Measurements from ENCODE around the gene BAHCC1. TPM values are rescaled to one million over a fixed set of nuclear protein-coding genes. Genes with fewer than 3 reads are reported as not detected.
A peak's percentile ranks its signal among the peaks of the same experiment; 100 is the strongest.

BAHCC1 gene
- total RNA-seq, 1 experiment from 2014 or later: 74.2 TPM

- peak overlapping the region; percentile 47 for H3K4me3 ChIP-seq (ENCODE audit: low read depth, low read length, poor library complexity, severe bottlenecking)
- TF ChIP-seq CTCF (conservative IDR thresholded peaks at IDR 0.05; ENCODE audit: low read depth, low read length) (no peak), EZH2 (IDR thresholded peaks at IDR 0.05; ENCODE audit: borderline replicate concordance, low read depth, low read length, poor library complexity, severe bottlenecking) (no peak)
- peaks cover 63% of the 10 kb centered on the region for H3K4me1 ChIP-seq (ENCODE audit: insufficient read depth, low read length, poor library complexity, severe bottlenecking)
- no peaks in the 10 kb centered on the region for H3K27me3 ChIP-seq (replicated peaks; ENCODE audit: insufficient read depth, low read depth, low read length, poor library complexity)
- intact Hi-C loops (cut with micrococcal nuclease; ENCODE audit: unreplicated experiment): loop anchor here (2.0 kb wide), 1 partner anchor 87 kb away; the partner anchor contains the start of gene BAHCC1
- H3K9me3 ChIP-seq (ENCODE audit: low read depth, low read length, poor library complexity, severe bottlenecking): no peaks in the 10 kb centered on the region
- no peaks in the 10 kb centered on the region for H3K36me3 ChIP-seq (ENCODE audit: insufficient read depth, low read length, poor library complexity, severe bottlenecking)
- CTCF ChIA-PET: no interaction called here
- peak overlapping the region; percentile 71 for H3K27ac ChIP-seq (ENCODE audit: low read depth, low read length, poor library complexity, severe bottlenecking)
- DNase-seq (ENCODE audit: low spot score): no peak
- POLR2A ChIA-PET (ENCODE audit: low non-redundant PET): no interaction called here
- no TSS peak for BruUV-seq (replicated peaks)
Observed at GRCh38 chr17:81481815-81482505, 86.7 kb downstream of the BAHCC1 start.

- BruUV-seq (replicated peaks): no TSS peak
Observed at GRCh38 chr17:81482673-81483072, 87.4 kb downstream of the BAHCC1 start.

DNA sequence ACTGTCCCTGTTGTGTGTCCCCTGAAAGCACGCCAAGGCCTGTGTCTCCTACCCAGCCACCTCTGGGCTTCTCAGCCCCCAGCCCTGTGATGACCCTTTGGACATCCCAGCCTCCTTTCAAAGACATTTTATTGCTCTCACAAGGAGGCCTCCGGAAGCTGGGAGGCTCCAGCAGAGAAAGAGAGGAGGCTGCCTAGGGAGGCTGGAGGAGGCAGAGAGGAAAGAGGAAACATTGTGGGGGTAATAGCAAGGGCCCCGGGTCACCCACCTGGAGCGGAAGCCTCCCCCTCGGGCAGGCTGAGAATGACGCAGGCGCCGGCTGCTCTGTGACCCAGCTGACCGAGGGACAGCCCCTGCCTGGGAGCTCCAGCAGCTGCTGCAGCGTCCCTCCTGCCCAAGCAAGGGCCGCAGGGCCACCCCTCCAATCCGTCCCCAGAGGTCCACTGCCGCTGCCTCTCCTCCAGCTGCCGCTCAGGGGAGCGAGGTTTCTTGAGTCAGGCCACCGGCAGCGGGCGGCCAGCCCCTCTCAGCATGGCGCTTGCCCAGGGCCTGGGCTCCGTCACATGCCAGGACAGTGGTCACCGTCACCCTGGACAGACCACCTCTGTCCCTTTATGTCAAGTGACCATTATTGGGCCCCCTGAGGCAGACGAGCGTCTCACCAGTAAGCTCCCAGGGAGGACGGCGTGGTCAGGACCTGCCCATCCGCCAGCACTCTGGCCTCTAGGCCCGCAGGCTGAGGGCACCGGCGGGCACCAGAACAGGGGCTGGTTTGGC lies 88.0 kb downstream of the BAHCC1 start:
- Histone ChIP-seq H3K27me3 (replicated peaks; ENCODE audit: insufficient read depth, low read depth, low read length, poor library complexity) (no peaks in the 10 kb centered on the region), H3K4me3 (ENCODE audit: low read depth, low read length, poor library complexity, severe bottlenecking) (peak overlapping the region; percentile 55), H3K9me3 (ENCODE audit: low read depth, low read length, poor library complexity, severe bottlenecking) (no peaks in the 10 kb centered on the region), H3K4me1 (ENCODE audit: insufficient read depth, low read length, poor library complexity, severe bottlenecking) (peaks cover 74% of the 10 kb centered on the region), H3K27ac (ENCODE audit: low read depth, low read length, poor library complexity, severe bottlenecking) (peak overlapping the region; percentile 71), H3K36me3 (ENCODE audit: insufficient read depth, low read length, poor library complexity, severe bottlenecking) (no peaks in the 10 kb centered on the region)
- ChIA-PET POLR2A (ENCODE audit: low non-redundant PET) (no interaction called here), CTCF (no interaction called here)
- no peak for DNase-seq (ENCODE audit: low spot score)
- no TSS peak for BruUV-seq (replicated peaks)
- intact Hi-C loops (cut with micrococcal nuclease; ENCODE audit: unreplicated experiment): no loop called here
- TF ChIP-seq EZH2 (IDR thresholded peaks at IDR 0.05; ENCODE audit: borderline replicate concordance, low read depth, low read length, poor library complexity, severe bottlenecking) (no peak), CTCF (conservative IDR thresholded peaks at IDR 0.05; ENCODE audit: low read depth, low read length) (no peak)

More at GRCh38 chr17:81482673-81483072, 87.4 kb downstream of the BAHCC1 start:
- H3K4me1 ChIP-seq (ENCODE audit: insufficient read depth, low read length, poor library complexity, severe bottlenecking): peaks cover 70% of the 10 kb centered on the region
- intact Hi-C loops (cut with micrococcal nuclease; ENCODE audit: unreplicated experiment): no loop called here
- H3K36me3 ChIP-seq (ENCODE audit: insufficient read depth, low read length, poor library complexity, severe bottlenecking): no peaks in the 10 kb centered on the region
- TF ChIP-seq EZH2 (IDR thresholded peaks at IDR 0.05; ENCODE audit: borderline replicate concordance, low read depth, low read length, poor library complexity, severe bottlenecking) (no peak), CTCF (conservative IDR thresholded peaks at IDR 0.05; ENCODE audit: low read depth, low read length) (no peak)
- POLR2A ChIA-PET (ENCODE audit: low non-redundant PET): no interaction called here
- CTCF ChIA-PET: no interaction called here
- no peaks in the 10 kb centered on the region for H3K9me3 ChIP-seq (ENCODE audit: low read depth, low read length, poor library complexity, severe bottlenecking)
- H3K27ac ChIP-seq (ENCODE audit: low read depth, low read length, poor library complexity, severe bottlenecking): peak overlapping the region; percentile 71
- no peaks in the 10 kb centered on the region for H3K27me3 ChIP-seq (replicated peaks; ENCODE audit: insufficient read depth, low read depth, low read length, poor library complexity)
- H3K4me3 ChIP-seq (ENCODE audit: low read depth, low read length, poor library complexity, severe bottlenecking): peak overlapping the region; percentile 55
- DNase-seq (ENCODE audit: low spot score): no peak
